AG08395 (cell line): ENCODE measurements around the gene ZNF346.

Source experiments
- DNase-seq: peaks from one replicate; pipeline ENCODE4 v3.0.0; 2012; ENCODE audit warnings: mixed read lengths, low spot score

The ZNF346 gene

DNA sequence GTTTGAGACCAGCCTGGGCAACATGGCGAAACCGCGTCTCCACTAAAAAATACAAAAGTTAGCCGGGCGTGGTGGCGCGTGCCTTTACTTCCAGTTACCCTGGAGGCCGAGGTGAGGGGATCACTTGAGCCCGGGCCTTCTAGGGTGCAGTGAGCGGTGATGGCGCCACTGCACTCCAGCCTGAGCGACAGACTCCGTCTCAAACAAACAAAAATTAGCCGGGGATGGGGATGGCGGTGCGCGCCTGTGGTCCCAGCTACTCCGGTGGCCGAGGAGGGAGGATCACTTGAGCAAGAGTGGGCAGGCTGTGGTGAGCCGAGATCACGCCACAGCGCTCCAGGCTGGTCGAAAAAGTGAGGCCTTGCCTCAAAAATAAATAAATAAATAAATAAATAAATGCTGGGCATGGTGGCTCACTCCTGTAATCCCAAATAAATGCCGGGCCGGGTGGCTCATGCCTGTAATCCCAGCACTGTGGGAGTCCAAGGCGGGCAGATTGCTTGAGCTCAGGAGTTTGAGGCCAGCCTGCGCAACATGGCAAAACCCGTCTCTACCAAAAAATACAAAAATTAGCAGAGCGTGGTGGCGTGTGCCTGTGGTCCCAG, 95.0 kb downstream of the ZNF346 start:
- DNase-seq, result no peak

DNA sequence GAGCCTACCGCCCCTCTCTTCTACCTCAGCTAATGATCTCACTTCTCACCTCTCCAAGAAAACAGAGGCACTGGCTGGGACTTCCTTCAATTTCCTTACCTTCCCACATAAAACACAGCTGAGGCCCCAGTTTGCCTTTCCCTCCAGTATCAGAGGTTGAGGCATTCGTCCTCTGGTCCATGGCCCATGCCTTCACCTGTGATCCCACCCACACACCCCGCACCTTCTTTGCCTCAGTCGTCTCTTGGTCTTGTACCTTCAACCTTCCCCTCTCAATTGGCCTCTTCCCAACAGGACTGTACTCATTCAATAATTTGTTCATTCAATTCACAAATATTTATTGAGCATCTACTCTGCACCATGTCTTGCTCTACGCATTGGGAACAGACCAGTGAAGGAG, 100.1 kb downstream of the ZNF346 start:
- DNase-seq, result no peak

DNA sequence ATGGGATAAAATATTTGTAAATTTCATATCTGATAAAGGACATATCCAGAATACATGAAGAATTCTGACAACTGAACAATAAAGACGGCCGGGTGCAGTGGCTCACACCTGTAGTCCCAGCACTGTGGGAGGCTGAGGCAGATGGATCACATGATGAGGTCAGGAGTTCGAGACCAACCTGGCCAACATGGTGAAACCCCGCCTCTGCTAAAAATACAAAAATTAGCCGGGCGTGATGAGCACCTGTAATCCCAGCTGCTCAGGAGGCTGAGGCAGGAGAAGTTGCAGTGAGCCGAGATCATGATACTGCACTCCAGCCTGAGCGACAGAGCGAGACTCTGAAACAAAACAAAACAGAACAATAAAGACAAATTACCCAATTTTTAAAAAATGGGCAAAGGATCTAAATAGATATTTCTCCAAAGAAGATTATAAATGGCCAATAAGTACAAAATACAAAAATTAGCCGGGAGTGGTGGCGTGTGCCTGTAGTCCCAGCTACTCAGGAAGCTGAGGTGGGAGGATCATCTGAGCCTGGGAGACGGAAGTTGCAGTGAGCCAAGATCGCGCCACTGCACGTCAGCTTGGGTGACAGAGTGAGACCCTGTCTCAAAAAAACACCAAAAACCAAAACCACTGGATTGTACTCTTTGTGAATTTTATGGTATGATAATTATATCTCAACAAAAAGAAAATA, 101.4 kb downstream of the ZNF346 start:
- DNase-seq, result no peak

DNA sequence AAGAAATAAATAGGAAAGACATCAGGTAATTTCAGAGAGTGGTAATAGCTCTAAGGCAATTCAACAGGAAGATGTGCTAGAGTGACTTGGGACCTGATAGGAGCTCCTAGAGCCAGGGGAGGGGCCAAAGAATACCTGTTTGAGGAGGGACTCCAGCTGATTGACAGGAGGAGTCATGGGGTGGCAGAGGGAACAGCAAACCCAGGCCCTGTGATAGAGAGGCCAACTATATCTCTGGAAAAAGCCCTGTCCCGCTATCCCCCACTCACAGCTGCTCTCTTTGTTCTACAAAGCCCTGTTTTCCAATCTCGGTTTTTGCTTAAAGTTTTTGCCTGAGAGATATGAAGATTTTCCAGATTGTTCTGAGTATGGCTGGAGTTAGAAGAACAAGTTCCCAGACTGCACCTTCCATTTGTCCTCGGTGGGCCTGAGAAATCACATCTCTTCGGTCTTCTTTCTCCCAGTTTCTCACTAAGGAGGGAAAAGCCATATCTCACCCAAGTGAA, 102.0 kb downstream of the ZNF346 start:
- no peak for DNase-seq

DNA sequence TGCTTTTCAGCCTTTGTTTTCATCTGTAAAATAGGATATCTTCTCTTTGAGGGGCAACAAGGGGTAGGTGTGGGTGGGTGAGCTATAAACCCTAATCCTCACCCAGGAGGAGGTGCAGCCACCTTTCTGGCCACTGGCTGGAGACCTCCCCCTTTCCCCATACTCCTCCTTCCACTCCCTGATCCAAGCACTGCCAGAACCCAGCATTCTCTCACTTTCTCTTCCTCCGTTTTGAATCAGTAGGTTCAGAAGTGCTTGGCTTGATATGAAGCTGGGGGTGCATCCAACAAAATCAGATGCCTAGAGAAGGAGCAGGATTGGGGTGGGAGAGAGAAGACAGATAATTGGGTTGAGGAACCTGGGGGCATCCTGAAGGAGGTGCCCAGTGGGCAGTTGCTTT, 104.3 kb downstream of the ZNF346 start:
- no peak for DNase-seq

DNA sequence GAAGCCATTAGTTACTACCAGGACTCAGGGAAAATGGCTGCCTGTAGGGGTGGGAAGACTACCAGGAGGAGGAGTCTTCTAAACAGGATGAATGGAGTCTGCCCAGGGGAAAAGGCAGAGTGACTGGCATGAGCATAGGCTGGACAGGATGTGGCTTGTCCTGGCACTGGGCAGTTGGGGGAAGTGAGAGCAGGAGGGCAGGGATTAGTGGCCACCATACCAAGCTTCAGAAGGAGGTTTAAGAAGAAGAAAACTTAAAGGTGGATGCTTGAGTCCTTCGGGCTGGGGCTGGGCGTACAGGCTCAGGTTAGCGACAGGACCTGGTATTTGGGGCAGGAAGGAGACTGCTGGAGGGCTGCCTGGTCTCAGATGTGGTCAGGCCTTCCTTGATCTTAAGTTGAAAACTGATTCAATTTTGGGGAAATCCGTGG, 106.1 kb downstream of the ZNF346 start:
- DNase-seq, result no peak

DNA sequence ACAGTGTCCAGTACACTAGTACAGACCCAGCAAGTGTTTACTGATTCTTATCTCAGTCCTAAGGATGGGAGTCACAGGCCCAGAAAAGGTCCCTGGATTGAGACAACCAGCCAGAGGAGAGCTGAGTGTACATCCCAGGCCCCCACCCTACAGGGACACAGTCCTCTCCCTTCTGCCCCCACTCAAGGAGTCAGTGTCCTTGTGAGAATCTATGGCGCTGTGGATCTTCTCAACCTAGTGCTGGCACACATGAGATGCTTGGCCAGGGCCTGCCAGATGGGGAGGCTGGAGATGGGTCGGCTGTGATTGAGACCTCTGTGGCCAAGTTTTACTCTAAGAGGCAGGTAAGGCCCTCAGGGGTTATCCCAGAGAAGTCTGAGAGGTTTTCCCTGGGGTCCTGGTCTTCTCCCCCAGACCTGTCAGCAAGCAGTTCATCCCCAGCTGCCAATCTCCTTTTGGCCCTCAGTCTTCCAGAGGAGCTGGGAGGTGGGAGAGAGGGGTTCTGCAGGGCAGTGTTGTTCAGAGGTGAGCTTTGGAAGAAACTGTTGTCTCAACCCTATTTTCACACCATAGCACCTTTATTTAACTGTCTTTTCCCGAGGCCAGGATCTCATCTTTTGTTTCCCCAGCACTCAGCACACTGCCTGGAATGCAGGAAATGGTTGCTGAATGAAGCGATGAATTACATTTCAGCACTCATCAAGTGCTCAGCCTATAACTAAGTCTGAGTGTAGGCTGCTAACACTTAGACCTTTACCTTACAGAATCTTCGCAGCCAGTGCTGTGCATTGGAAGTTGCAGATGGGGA, 107.9 kb downstream of the ZNF346 start:
- DNase-seq, result no peak
